ENCODE results near the gene GZMM.

The GZMM gene

GRCh38 chr19:512547-513365 lies 31.1 kb upstream of the GZMM start:
- DNase-seq (ENCODE audit: low spot score): no peak

GRCh38 chr19:513368-514165 lies 30.3 kb upstream of the GZMM start:
- DNase-seq (ENCODE audit: low spot score): no peak

DNA sequence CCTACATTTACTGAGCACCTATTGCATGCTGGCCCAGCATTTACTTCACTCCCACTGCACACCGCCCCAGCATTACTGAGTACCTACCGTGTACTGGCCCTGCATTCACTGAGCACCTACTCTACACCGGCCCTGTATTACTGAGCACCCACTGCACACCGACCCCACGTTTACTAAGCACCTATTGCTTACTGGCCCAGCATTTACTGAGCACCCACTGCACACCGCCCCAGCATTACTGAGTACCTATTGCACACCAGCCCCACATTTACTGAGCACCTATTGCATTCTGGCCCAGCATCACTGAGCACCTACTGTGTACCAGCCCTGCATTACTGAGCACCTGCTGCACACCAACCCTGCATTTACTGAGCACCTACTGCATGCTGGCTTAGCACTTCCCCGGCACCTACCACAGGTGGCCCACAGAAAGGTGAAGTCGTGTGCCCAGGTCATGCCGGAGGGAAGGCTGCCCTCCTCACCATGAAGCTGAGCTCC lies 29.6 kb upstream of the GZMM start:
- DNase-seq (ENCODE audit: low spot score): no peak

GRCh38 chr19:517721-518597 lies 25.9 kb upstream of the GZMM start:
- DNase-seq (ENCODE audit: low spot score): no peak

DNA sequence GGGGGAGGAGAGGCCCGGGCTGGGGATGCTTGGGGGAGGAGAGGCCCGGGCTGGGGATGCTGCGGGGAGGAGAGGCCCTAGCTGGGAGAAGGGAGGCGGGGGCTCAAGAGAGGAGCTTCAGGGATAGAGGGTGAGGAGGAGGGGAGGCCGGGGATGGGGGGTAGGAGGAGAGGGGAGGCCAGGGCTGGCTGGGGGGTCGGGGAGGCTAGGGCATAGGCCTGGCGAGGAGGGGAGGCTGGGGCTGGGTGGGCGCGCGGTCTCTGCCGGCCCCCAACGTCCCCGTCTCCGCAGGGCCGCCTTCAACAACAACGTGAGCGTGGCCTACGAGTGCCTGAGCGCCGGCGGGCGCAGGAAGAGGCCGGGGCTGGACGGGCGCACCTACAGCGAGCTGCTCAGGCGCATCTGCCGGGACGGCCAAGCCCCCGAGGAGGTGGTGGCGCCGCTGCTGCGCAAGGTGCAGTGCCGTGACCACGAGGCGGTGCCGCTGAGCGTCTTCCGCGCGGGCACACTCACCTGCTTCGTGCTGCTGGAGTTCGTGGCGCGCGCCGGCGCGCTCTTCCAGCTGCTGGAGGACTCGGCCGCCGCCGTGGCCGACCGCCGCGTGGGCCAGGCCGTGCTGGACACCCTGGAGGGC lies 25.1 kb upstream of the GZMM start:
- peak; percentile 65 for DNase-seq (ENCODE audit: low spot score)

GRCh38 chr19:519449-519865 lies 24.4 kb upstream of the GZMM start:
- no peak for DNase-seq (ENCODE audit: low spot score)

DNA sequence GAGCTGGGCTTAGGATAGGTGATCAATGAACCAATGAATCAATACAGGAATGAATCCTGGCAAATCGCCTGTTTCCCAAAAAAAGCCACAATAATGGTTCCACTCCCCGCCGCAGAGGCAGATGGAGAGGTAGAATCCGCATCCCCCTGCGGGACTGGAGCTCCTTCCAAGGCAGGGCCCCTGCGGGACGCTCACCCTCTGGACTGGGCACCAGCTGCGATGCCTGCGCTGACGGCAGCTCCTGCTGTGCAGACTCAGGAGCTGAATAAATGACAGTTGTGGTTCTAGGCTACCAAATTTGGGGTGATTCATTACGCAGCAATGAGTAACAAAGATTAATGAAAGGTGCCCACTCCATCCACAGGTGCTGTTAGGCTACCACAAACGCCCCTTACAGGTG lies 21.1 kb upstream of the GZMM start:
- DNase-seq (ENCODE audit: low spot score): no peak

DNA sequence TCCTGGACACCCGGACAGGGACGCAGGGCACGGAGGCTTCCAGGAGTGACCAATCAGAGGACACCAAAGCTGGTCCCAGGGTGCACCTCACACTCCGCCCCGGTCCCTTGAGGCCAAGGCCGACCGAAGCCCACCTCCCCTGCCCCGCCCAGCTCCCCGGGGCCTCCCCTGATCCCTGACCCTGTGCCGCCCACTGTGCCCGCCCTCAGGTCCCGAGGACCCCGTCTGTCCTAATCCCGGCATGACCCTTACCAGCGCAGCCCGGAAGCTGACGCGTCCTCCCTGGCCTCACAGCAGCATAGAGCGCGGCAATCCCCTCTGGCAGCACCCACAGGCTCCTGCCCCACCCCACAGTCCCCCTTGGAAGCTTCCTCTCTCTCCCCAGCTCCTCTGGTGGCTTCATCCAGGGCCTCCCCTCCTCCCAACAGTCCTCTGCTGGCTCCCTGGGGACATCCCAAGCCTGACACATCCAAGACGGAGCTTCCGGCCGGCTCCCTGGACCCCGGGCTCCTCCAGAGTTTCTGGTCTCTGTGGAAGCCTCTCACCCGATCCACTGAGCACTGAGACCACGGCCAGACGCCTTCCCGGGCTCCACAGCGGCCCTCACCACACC lies 19.7 kb upstream of the GZMM start:
- no peak for DNase-seq (ENCODE audit: low spot score)

DNA sequence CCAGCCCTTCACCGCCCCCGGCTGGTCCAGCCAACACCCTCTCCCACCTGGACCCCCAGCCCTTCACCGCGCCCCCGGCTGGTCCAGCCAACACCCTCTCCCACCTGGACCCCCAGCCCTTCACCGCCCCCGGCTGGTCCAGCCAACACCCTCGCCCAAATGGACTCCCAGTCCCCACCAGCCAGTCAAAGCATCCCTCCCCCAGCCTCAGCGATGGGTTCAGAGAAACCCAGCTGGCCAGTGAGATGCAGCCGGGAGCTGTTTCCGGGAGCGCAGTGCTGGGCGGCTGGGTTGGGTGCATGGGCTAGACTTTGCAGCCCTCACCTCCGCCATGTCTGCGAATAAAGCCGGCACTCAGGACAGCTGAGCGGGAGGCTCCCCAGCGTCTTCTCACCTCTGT lies 18.8 kb upstream of the GZMM start:
- DNase-seq (ENCODE audit: low spot score): no peak

GRCh38 chr19:525857-526419 lies 17.9 kb upstream of the GZMM start:
- DNase-seq (ENCODE audit: low spot score): no peak

DNA sequence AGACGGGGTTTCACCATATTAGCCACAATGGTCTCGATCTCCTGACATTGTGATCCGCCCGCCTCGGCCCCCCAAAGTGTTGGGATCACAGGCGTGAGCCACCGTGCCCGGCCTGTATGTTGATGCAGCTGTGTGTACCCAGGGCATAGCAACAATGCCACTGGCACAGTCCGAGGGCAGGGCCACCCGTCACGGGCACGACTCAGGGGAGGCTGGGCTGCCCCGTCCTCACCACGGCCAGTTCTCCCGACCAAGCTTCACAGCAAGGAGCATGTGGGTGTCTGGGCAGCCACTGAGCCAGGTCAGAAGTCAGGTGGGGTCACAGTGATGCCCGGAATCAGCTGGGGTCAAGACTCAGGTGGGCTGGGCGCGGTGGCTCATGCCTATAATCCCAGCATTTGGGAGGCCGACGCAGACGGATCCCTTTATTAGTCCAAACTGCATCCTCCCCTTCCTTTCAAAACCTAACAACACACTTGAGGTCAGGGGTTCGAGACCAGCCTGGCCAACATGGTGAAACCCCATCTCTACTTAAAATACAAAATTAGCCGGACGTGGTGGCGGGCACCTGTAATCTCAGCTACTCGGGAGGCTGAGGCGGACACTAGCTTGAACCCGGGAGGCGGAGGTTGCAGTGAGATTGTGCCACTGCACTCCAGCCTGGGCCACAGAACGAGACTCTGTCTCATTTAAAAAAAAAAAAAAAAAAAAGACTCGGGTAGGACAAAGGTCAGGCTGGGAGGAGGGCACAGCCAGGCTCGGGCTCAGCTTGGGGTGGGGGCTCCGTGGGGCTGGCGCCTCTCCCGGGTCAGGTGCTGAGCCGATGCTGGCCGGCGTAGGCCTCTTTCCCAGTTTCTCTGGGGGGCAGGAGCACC lies 13.5 kb upstream of the GZMM start:
- no peak for DNase-seq (ENCODE audit: low spot score)

DNA sequence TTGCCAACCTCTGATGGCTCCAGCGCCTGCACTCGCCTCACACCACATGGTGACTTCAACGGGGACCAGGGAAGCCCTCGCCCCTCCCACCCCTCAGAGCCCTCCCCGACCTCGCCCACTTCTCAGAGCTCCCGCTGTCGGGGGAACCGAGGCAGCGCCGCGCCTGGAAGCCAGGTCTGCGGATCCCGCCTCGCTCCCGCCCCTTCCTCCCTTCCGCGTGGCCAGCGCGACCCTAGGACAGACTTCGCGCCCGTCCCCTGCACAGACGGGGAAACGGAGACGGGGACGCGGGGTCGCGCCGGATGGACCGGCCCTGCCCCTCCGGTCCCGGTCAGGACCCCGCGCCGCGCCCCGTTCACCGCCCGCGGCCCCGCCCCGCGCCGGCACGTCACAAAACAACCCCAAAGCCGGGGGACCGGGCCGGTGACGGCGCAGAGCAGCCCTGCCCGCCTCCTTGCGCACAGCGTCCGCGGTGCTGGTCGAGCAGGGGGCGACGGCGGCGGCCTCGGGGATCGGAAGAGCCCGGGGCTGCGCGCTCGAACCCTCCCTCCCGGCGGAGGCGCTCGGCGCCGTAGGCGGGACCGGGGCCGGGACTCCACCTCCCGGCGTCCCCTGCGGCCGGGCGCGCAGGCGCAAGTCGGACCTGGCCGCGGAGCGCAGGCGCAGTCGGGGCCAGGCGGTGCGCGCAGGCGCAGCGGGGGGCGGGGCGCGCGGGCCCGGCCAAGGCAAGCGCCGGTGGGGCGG lies 12.7 kb upstream of the GZMM start:
- peak; percentile 88 for DNase-seq (ENCODE audit: low spot score)

GRCh38 chr19:531753-532560 lies 11.9 kb upstream of the GZMM start, which contains the start of gene CDC34:
TSS of gene CDC34 (plus strand) at chr19:531760. CDS start at chr19:531932, 172 bp downstream.
- no peak for DNase-seq (ENCODE audit: low spot score)

DNA sequence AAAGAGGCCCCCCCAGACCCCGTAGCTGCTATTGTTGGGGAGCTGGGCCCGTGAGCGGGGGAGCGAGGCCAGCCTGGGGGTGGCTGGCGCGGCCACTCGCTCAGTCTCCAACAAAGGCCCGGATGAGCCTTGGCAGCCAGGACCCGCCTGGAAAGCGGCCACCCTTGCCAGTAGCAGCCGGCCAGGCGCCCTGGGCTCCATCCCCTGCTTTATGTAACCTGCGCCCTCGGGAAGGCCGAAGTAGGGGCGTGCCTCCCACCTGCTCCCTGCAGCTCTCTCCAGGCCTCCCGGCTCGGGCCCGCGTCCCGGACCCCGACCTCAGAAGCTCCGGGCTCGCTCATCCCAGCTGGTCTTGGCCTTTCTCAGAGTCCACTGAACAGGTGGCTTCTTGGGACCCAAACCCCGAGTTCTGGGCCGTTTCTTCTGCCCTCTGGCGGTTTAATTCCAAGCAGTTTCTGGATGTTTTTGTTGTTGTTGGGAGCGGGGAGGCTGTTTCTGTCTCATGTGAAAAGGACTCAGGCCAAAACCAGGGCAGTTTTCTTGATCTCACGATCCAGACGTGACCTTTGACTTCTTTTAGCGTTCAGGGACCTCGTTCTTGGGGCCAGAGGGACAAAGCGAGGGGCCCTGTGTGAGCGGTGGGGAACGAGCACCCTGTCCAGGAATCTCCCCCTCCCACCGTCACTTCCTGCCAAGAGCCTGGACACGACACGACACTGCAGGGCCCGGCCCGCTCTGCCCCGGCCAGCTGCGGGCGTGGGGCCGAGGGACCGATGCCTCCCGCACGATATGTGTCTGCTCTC lies 11.1 kb upstream of the GZMM start:
- peak; percentile 40 for DNase-seq (ENCODE audit: low spot score)

GRCh38 chr19:533364-534058 lies 10.3 kb upstream of the GZMM start:
- no peak for DNase-seq (ENCODE audit: low spot score)

- no peak for DNase-seq (ENCODE audit: low spot score)
Observed at GRCh38 chr19:534088-534487, 9.8 kb upstream of the GZMM start.

All from CD4-positive, alpha-beta T cell treated with Interleukin-2 at 100 ng/mL for 4 hours (primary cell).